LNCAP (cell line): ENCODE results near the gene SMCHD1.

ENCODE experiments used
- CTCF ChIP-seq: fragments of 450-650 bp; IDR thresholded peaks from 2 replicates; pipeline ENCODE4 v1.5.1; 2017; ENCODE audit warnings: mild to moderate bottlenecking

SMCHD1 gene

GRCh38 chr18:2846636-2847316 lies 191.2 kb downstream of the SMCHD1 start, which contains the start of gene EMILIN2:
Gene EMILIN2 (plus strand): TSS chr18:2847006. CDS start chr18:2847189, 183 bp downstream.
- no peak for TF ChIP-seq CTCF

- TF ChIP-seq CTCF: no peak
Measured at GRCh38 chr18:2847317-2848246, 192.1 kb downstream of the SMCHD1 start.

GRCh38 chr18:2848247-2849246 lies 193.0 kb downstream of the SMCHD1 start:
- no peak for TF ChIP-seq CTCF

DNA sequence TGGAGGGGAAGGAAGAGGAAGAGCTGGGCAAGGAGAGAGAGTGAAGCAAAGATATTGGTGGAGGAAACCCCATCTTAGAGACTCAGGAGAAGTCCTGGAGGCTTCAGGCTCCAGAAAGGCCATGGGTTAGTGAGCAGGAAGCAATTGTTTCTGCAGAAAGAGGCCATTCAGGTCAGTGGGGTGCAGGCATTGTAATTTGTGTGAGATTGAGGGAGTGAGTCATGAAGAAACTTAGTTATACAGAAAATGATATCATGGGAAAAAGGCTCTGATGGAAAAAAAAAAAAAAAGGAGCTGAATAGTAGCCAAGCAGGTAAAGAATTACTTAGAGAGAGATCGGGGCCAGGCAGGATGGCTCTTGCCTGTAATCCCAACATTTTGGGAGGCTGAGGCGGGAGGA lies 195.3 kb downstream of the SMCHD1 start:
- TF ChIP-seq CTCF: no peak

GRCh38 chr18:2851771-2852170 lies 196.2 kb downstream of the SMCHD1 start:
- no peak for TF ChIP-seq CTCF

DNA sequence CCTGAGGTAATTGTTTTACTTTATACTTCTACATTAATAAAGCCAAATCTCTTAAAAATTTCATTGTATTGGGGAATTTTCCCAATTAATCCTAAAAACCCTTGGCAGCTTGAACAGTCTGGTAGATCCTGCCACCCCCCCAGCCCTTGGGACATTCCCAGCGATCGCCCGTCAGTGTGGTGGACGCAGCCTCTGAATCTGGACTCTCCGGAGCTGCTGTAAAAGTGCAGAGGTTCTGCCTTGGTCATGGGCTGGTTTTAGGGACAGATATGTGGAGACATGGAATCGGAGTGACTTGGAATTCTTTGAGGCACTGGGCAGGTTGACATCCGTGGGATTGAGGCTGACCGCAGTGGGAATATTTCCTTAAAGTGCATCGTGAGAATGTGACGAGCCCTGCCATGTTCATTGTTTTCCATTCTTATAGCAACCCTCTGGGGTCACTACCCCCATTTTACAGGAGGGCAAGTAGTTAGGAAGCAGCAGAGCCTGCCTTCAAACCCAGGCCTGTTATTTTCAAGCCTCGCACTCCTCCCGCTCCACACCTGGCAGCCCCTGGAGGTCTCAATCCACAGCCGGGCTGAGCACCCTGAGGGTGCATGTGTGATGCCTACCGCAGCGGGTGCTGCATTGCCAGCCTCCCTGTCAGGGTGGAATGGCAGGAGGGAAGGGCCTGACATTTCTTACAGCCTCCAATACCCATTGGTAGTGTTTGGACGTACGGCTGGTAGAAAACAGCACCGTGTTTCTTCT lies 197.8 kb downstream of the SMCHD1 start:
- no peak for TF ChIP-seq CTCF
